Left renal cortex interstitium (tissue), 4 donors: ENCODE measurements around the gene CCNT2. TPM values are rescaled to one million over a fixed set of nuclear protein-coding genes. Genes with fewer than 3 reads are reported as not detected.
"Not testable (repeated sequence)": the region's sequence is repeated elsewhere in the genome, so short reads cannot be mapped to it uniquely, and the experiment has no call there.

ENCODE experiments used
- DNase-seq, 4 donors: peaks; one replicate each; pipeline ENCODE4 v3.0.0-alpha.2; 2013; ENCODE audit warnings: low read depth in 4 of 4, low spot score in 2 of 4, missing footprints in 1 of 4
- polyA plus RNA-seq, 4 donors: library from polyadenylated mRNA; unstranded; fragments of 120-200 nt; gene quantifications; one replicate each; pipeline ENCODE4 v1.2.1, GENCODE V29; 2013; ENCODE audit not compliant: insufficient read length in 4 of 4

Gene CCNT2
- polyA plus RNA-seq, 4 donors = 48.7 to 80.2 (median 61.5) TPM

DNA sequence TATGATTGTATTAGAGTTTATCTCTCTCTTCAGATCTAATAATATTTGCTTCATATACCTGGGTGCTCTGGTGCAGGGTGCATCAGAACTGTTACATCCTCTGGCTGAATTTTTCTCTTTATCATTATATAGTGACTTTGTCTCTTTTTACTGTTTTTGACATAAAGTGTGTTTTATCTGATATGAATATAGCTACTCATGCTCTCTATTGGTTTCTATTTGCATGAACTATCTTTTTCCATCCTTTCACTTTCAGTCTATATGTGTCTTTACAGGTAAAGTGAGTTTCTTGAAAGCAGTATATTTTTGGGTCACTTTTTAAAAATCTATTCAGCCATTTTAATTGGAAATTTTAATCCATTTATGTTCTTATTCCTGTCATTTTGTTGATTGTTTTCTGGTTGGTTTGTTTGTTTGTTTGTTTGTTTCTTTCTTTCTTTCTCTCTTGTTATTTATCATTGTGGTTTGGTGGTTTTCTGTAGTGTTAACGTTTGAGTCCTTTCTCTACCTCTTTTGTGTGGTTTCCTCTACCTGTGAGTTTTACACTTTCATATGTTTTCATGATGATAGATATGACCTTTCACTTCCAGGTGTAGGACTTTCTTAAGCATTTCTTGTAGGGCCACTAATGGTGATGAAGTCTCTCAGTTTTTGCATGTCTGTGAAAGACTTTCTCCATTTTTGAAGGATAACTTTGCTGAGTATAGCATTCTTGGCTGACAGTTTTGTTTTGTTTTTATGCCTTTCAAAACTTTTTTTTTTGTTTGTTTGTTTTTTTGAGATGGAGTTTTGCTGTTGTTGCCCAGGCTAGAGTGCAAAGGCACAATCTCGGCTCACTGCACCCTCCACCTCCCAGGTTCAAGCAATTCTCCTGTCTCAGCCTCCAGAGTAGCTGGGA, 54.9 kb downstream of the CCNT2 start:
- DNase-seq = no peak

DNA sequence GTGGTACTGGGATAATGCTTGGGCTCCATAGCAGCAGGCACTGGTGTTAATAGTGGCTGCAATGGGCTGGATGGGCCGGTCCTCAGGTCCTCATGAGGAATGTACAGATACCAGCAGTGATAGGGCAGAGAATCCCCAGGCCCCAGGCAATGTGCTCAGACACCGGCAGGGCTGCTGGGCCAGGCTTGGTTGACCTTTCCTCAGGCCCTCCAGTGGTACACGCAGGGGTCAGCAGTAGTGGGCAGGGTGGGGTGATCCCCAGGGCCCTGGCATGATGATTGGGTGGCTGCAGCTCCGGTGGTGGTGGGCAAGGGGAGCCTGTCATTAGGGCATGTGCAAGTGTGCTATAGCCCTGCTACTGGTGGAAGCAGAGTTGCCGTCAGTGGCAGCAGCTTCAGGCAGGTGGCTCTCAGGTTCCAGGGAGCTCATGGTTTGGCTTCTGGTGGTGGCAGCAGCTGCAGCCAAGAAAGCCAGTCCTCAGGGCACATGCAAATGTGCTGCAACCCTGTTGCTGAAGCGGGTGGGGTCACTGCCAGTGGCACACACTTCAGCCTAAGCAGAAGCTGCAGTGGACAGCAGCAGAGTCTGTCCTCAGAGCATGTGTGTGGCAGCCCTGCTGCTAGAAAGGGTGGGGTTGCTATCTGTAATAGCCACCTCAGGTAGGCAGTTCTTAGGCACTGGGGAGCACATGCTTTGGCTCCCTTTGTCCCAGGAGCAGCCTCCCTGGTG, 56.8 kb downstream of the CCNT2 start:
- no peak for DNase-seq

DNA sequence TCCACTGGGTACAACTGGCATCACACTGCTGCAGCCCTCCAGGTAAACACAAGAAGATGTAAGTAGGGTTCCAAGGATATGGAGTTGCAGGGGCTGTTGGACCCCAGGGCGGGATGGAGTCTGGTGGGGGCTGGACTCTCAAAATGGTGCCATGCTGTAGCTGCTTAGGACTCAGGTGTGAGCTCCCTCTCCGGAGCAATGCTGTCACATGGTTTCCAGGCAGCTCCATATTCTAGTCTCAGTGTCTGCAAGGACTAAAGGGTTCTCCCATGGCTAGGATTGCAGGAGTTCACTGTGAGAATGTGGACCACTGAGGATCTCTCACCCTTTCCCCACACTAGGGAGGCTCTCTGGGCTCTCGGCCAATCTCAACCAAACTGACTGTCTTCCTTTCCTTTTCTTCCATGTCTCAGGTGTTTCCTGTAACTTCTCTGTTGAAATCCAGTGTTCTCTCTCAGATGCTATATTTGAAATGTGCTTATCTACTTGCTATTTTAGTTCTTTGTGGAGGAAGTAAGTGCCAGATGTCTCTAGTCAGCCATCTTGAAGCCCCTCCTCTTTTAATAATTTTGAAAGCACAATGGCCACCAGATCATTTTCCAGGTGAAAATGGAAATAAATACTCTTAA, 57.6 kb downstream of the CCNT2 start:
- DNase-seq = no peak

DNA sequence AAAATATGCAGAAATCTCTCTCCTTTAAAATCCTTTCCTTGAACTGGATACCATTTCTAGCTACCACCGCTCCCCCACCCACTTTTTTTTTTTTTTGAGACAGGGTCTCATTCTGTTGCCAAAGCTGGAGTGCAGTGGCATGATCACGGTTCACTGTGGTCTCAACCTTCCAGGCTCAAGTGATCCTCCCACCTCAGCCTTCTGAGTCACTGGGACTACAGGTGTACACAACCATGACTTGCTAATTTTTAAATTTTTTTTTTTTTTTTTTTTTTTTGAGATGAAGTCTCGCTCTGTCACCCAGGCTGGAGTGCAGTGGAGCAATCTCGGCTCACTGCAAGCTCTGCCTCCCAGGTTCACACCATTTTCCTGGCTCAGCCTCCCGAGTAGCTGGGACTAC, 58.5 kb downstream of the CCNT2 start:
- DNase-seq = not testable (repeated sequence)

DNA sequence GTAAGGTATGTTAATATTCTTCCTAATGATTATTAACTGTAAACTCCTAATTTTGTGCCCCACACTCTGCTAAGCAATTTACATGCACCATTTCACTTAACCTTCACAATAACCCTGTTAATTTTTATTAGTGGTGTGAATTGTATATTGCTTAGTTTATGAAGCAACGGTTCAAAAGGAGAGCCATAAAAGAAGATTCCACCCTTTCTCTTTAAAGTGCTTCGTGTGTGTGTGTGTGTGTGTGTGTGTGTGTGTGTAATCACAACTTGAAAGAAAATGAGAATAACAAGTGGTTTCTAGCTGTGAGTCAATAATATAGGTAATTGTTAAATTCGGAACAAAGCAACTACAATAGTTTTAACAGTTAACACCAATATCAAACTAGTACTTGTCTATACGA, 60.6 kb downstream of the CCNT2 start:
- DNase-seq = no peak

DNA sequence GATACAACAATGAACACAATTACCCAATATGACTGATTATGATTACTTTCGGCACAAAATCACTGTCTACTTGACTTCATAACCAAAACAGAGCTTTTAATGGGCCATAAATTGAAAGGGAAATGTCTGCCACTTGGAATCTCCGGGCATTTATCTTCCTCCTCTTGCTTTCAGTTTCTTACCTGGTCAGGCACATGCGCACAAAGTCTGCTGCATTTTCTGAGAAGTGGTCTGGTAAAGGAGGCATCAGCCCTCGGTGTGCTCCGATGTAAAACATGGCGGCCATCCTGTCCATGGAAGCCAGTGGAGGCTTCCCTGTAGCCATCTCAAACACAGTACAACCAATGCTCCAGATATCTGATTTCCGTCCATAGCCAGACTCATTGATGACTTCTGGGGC, 62.0 kb downstream of the CCNT2 start:
- no peak for DNase-seq

DNA sequence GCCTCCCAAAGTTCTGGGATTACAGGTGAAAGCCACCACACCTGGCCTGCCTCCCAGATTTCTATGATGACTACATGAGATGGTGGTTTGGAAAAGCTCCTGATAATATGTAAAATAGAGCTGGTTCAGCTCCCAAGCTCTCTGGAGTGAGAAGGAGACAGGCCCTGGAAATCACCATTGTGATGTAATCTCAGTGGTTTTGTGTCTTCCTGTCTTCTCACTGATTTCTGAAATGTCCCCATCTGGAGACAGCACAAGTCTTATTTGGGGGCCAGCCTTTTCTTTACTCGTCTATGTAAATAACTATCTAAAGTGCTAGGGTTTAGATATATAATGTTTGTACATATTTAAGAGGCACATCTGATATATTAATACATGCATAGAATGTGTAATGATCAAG, 64.0 kb downstream of the CCNT2 start:
- DNase-seq = no peak

DNA sequence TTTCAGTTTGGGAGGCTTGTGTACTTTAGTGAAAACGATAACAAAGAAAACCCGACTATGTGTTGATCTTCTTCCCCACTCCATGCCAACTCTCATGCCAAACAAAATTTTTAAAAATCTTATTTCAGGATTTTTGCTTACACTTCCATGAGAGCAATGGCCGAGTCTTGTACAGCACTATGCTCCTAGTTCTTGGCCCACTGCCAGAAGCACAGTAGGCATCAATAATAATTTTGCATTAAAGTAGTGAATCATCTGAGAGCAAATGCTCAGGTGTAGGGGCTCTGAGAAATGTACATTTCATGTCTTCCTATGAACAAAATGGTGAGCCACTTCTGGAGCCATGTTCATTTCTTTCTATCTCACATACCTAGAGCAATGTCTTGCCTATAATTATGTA, 66.4 kb downstream of the CCNT2 start:
- DNase-seq = no peak

DNA sequence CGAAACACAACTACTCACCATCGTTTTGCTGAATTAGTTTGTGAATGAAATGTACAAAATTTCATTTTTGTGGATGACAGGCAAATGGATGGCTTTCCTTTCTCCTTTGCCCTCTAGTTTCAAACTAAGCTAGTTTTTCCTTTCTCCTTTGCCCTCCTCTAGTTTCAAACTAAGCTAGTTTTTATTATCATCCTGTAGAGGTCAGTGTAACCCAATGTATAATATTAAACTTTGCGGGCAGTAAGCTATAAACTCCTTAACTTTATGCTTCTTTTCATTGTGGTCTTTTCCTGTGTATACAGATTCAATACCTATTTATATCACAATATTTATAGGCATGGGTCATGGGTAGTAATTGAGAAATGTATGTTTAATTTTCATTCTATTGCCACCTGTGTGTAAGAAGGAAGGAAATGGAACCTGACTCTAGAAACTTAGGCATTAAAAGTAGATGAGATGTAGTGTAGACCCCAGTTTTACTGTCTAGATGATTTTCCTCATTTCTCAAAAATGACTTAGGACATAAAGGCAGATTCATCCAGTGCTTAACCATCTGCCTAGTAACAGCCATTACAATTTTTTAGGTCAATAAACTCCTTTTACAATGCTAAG, 70.5 kb downstream of the CCNT2 start:
- DNase-seq = peak in 1 of 4 donors; percentile 28

DNA sequence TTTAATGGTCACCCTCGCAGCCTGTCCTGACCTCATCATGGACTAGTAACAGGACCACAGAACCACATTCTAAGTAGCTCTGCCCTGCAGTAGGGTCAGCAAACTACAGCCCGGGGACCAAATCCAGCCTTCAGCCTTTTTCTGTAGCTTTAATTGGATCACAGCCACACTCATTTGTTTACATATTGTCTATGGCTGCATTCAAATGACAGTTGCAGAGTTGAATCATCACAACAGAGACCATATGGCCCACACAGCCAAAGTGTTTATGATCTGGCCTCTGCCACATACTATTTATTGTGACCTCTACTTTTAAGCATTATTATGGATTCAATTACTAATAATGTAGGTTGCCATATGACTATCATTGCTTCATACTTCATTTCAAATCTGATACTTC, 80.9 kb downstream of the CCNT2 start:
- no peak for DNase-seq

DNA sequence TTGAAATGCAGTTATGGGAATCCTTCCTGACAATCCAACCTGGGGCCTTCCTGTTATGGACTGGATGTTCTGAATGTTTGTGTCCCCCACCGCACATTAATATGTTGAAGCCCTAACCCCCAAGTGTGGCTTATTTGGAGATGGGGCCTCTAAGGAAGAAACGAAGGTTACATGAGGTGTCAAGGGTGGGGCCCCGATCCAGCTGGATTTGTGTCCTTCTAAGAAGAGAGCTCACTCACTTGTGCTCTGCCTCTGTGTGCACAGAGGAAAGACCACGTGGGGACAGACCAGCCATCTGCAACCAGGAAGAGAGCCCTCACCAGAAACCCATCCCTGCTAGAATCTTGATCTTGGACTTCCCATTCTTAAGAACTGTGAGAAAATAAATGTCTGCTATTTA, 84.2 kb downstream of the CCNT2 start:
- no peak for DNase-seq

DNA sequence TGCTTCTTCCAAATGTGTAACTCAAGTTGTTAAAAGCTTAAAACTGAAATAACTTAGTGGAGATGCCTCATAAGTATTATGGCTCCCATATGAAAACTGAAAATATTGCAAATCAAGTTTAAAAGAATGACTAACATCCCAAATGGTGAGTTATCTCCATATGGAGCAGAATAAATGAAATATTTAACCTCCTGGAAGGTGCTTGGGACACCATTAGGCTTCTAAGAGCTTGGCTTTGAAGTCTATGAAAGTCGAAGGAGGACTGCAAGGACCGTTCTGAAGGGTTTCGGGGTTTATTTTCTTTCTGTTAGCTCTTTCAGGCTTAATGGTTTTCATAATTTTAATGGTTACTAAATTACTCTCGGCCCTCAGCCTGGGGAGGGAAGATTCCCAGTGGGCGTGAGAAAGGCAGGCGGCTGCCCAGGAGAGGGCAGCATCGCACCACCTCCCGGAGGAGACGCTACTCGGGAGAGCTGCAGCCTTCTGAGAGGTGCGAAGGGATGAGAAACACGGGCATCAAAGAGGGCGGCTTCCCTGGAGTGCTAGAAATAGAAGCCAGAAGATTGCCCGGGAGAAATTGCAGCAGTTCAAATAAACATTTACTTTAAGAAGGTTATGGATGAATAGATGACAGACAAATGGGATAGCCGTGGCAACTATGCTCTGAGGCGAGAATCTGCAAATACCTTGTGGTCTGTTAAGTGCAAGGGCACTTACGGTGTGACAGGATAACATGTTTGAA, 85.6 kb downstream of the CCNT2 start:
- DNase-seq = peak in 2 of 4 donors; percentile 24 to 41

DNA sequence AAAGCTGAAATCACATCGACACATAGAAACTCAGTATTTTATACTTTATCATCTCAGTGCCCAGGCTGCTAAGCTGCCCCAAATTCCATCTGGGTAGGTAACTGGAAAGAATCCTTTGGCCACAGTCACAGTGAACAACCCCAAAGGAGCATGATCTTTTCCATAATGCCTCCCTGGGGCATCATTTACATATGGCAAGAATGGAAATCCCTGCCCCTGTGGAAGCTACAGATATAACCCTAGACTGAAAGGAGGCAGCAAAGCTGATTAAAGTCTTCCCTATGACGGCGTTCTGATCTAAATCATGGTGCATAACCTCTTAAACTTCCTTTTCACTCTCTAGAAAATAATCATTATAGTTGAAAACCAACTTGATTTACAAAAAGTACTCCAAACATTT, 87.1 kb downstream of the CCNT2 start:
- no peak for DNase-seq

Other genes with a start within 250 kb of the CCNT2 start
- gene TMEM163, start 199.8 kb upstream of the CCNT2 start, polyA plus RNA-seq = 1 to 10 TPM in 3 of 4 donors, under 1 TPM in 1; 0.87 to 2.4 (median 1.3) TPM
- 10 to 100 TPM; 30.0 to 42.3 (median 38.6) TPM for gene ACMSD, start 80.2 kb upstream of the CCNT2 start, polyA plus RNA-seq
- gene MAP3K19, start 128.6 kb downstream of the CCNT2 start, polyA plus RNA-seq = under 1 TPM; 0.33 to 0.47 (median 0.36) TPM
- 10 to 100 TPM; 45.6 to 60.2 (median 52.5) TPM for gene RAB3GAP1, start 133.5 kb downstream of the CCNT2 start, polyA plus RNA-seq